NCI-H1694 treated with DMSO at 0.1 percent for 48 hours (cell line): ENCODE results near the gene AICDA.

Experiments used
- DNase-seq: peaks from one replicate; lab custom pipeline; 2025; lab: John Stamatoyannopoulos, UW

Gene AICDA

GRCh38 chr12:8554451-8555195, 58.0 kb downstream of the AICDA start:
- no peak for DNase-seq

GRCh38 chr12:8553088-8553627, 59.5 kb downstream of the AICDA start:
- DNase-seq, result no peak
